Adrenal gland (tissue), 12 donors: Measurements from ENCODE around the gene NKIRAS1. TPM values are rescaled to one million over a fixed set of nuclear protein-coding genes. Genes with fewer than 3 reads are reported as not detected.

ENCODE experiments used
- DNase-seq, 7 donors: peaks; one replicate each; pipeline ENCODE4 v3.0.0-alpha.2; 2019 to 2020
- H3K27ac ChIP-seq, 5 donors: fragments of 200-600 bp; sonication (generic) in 4 of 5; 1 replicate in 3 of 5; 2 replicates in 2 of 5; pipeline versions ENCODE4 v1.5.1 to v1.8.0; 2016 to 2020; ENCODE audit warnings: mild to moderate bottlenecking in 1 of 5
- H3K27me3 ChIP-seq: fragments of 200-600 bp; 2 replicates; pipeline ENCODE4 v1.8.0; 2021
- H3K36me3 ChIP-seq, 2 donors: fragments of 200-600 bp; replicated peaks in 1 of 2; 1 replicate in 1 of 2; 2 replicates in 1 of 2; pipeline versions ENCODE4 v1.5.1 to v1.8.0; 2018 to 2022
- H3K4me1 ChIP-seq, 2 donors: fragments of 200-600 bp; replicated peaks in 1 of 2; 1 replicate in 1 of 2; 2 replicates in 1 of 2; pipeline versions ENCODE4 v1.5.1 to v1.8.0; 2018 to 2021
- H3K4me3 ChIP-seq, 4 donors: fragments of 200-600 bp; sonication (generic) in 3 of 4; one replicate each; pipeline ENCODE4 v1.5.1; 2016 to 2018
- H3K9me3 ChIP-seq, 3 donors: fragments of 200-600 bp; sonication (generic) in 1 of 3; replicated peaks in 1 of 3; 1 replicate in 2 of 3; 2 replicates in 1 of 3; pipeline versions ENCODE4 v1.5.1 to v1.8.0; 2016 to 2021
- POLR2A ChIP-seq, 2 donors: fragments of 450-650 bp; IDR thresholded peaks; one replicate each; pipeline ENCODE4 v1.6.1; 2017; ENCODE audit warnings: antibody characterized with exemption in 2 of 2, mild to moderate bottlenecking in 2 of 2, moderate library complexity in 1 of 2
- WGBS, 4 donors: extraction: QIAGEN DNeasy Blood & Tissue Kit in 2 of 4; methylation state at CpG; one replicate each; pipeline versions ENCODE4 v1.1.5 to v1.1.7; 2013 to 2017; 5-methylcytosine and 5-hydroxymethylcytosine counted together
- intact Hi-C, 2 donors: fragments of 100-400 bp; cut with DNase I; formaldehyde crosslinking; loops; one replicate each; pipeline versions ENCODE4 v1.14.1 to v1.15.0; 2022 to 2023
- polyA plus RNA-seq, 3 donors: library from polyadenylated mRNA; stranded (reverse); fragments of 200-250 nt in 2 of 3; fragments of 350-450 nt in 1 of 3; fragmentation: Illumina TruSeq in 1 of 3; extraction: RNeasy Lipid Tissue Mini Kit (QIAGEN cat#74804) in 1 of 3; gene quantifications; one replicate each; pipeline ENCODE4 v1.2.3, GENCODE V29; 2013 to 2014
- total RNA-seq, 9 donors: library from RNA; depleted of rRNA in 4 of 9; stranded (reverse); fragments of >200 nt in 4 of 9; fragments of 120-200 nt in 1 of 9; fragmentation: NEBNext Ultra II Directional in 1 of 9; extraction: Animal tissue kit (Norgen Biotek cat#: 25700) in 1 of 9; gene quantifications; one replicate each; pipeline versions ENCODE4 v1.1.0 to v1.2.4, GENCODE V29; 2013 to 2023
- TF ChIP-seq, protein P1 (sequence below), 6 experiments: fragments of 450-650 bp in 4 of 6; fragments of 200-600 bp in 2 of 6; sonication (generic) in 1 of 6; IDR thresholded peaks; 1 replicate in 5 of 6; 2 replicates in 1 of 6; pipeline versions ENCODE4 v1.5.1 to v1.8.0; 2016 to 2021; ENCODE audit warnings: antibody characterized with exemption in 6 of 6, mild to moderate bottlenecking in 2 of 6, moderate library complexity in 1 of 6
- donor health status: healthy with polysubstance abuse.
- donor health status: Bipolar disorder and iron deficiency.
- donor health status: DM: yes; HTN: yes; CAD: no.
- donor health status: DM: no; HTN: no; CAD: no.
- donor health status: DM: no; HTN: no; CAD: no.
- donor health status: DM: yes; HTN: yes; CAD: no.

Gene NKIRAS1
- total and polyA plus RNA-seq, 12 donors: 6.7 to 36.5 (median 15.1) TPM

DNA sequence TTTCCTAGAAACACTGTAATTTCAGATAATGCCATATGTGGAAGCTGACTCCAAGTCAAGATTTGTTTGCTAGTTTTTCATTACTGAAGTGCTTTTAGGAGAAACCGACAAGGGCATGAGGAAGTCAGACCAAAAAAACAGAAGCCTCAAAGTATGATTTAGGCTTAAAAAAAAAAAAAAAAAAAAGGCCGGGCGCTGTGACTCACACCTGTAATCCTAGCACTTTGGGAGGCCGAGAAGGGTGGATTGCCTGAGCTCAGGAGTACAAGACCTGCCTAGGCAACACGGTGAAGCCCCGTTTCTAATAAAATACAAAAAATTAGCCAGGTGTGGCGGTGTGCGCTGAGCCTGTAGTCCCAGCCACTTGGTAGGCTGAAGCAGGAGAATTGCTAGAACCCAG lies 11.7 kb upstream of the NKIRAS1 start:
- WGBS, 4 donors: 53 to 68% (median 67%) methylated on average over 6 to 8 of the region's 8 CpGs
- Histone ChIP-seq H3K4me1 (no peaks in the 10 kb centered on the region), H3K27me3 (no peaks in the 10 kb centered on the region), H3K4me3 (no peak overlapping the region), H3K36me3 (no peaks in the 10 kb centered on the region), H3K27ac (no peak overlapping the region), H3K9me3 (no peaks in the 10 kb centered on the region)
- no peak for TF ChIP-seq POLR2A (IDR thresholded peaks at IDR 0.05)
- TF ChIP-seq, protein P1, sequence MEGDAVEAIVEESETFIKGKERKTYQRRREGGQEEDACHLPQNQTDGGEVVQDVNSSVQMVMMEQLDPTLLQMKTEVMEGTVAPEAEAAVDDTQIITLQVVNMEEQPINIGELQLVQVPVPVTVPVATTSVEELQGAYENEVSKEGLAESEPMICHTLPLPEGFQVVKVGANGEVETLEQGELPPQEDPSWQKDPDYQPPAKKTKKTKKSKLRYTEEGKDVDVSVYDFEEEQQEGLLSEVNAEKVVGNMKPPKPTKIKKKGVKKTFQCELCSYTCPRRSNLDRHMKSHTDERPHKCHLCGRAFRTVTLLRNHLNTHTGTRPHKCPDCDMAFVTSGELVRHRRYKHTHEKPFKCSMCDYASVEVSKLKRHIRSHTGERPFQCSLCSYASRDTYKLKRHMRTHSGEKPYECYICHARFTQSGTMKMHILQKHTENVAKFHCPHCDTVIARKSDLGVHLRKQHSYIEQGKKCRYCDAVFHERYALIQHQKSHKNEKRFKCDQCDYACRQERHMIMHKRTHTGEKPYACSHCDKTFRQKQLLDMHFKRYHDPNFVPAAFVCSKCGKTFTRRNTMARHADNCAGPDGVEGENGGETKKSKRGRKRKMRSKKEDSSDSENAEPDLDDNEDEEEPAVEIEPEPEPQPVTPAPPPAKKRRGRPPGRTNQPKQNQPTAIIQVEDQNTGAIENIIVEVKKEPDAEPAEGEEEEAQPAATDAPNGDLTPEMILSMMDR (IDR thresholded peaks at IDR 0.05): no peak
- no peak for DNase-seq
- intact Hi-C loops: no loop called here

- no peak for DNase-seq
- no peak overlapping the region for H3K4me3 ChIP-seq
- no peaks in the 10 kb centered on the region for H3K27me3 ChIP-seq
- no peaks in the 10 kb centered on the region for H3K4me1 ChIP-seq
- no peak for TF ChIP-seq POLR2A (IDR thresholded peaks at IDR 0.05)
- TF ChIP-seq, protein P1 (IDR thresholded peaks at IDR 0.05): no peak
- H3K9me3 ChIP-seq: no peaks in the 10 kb centered on the region
- 82 to 90% (median 86%) methylated on average over 3 of the region's 3 CpGs for WGBS, 4 donors
- H3K36me3 ChIP-seq: peaks cover 0 to 2% of the 10 kb centered on the region in 2 donors
- H3K27ac ChIP-seq: no peak overlapping the region
- intact Hi-C loops: no loop called here
These were observed 9.9 kb upstream of the NKIRAS1 start for GRCh38 chr3:23926736-23927135.

DNA sequence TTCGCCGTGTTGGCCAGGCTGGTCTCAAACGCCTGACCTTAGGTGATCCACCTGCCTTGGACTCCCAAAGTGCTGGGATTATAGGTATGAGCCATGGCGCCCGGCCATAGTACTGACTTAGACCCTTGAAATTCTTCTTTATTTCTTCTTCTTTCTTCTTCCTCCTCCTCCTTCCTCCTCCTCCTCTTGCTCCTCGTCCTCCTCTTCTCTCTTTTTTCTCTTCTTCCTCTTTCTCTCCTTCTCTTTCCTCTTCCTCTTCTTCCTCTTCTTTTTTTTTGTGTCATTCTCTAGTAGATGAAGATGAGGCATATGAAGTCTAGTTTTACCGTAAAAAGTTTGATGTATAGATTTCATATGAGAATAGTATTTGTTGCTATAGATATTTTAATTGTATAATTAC lies 9.5 kb upstream of the NKIRAS1 start:
- 92 to 96% (median 94%) methylated on average over 7 of the region's 7 CpGs for WGBS, 4 donors
- TF ChIP-seq, protein P1 (IDR thresholded peaks at IDR 0.05): no peak
- no peak for TF ChIP-seq POLR2A (IDR thresholded peaks at IDR 0.05)

GRCh38 chr3:23923786-23924185 lies 7.0 kb upstream of the NKIRAS1 start:
- TF ChIP-seq, protein P1 (IDR thresholded peaks at IDR 0.05): no peak
- no peak for TF ChIP-seq POLR2A (IDR thresholded peaks at IDR 0.05)
- Histone ChIP-seq H3K4me3 (no peak overlapping the region), H3K36me3 (peaks cover 0 to 22% of the 10 kb centered on the region in 2 donors), H3K4me1 (peaks cover 2 to 17% of the 10 kb centered on the region in 2 donors), H3K27me3 (no peaks in the 10 kb centered on the region), H3K9me3 (no peaks in the 10 kb centered on the region), H3K27ac (no peak overlapping the region)
- no peak for DNase-seq
- intact Hi-C loops: no loop called here
- 69 to 90% (median 83%) methylated on average over 2 of the region's 2 CpGs for WGBS, 4 donors

More for the DNA sequence above, 9.5 kb upstream of the NKIRAS1 start:
- Histone ChIP-seq H3K36me3 (peaks cover 0 to 5% of the 10 kb centered on the region in 2 donors), H3K27ac (no peak overlapping the region), H3K4me1 (no peaks in the 10 kb centered on the region), H3K27me3 (no peaks in the 10 kb centered on the region), H3K4me3 (no peak overlapping the region), H3K9me3 (no peaks in the 10 kb centered on the region)
- intact Hi-C loops: no loop called here
- no peak for DNase-seq
